Rectal smooth muscle tissue (tissue), 1 donor: ENCODE results near the gene KCNE4.

Source experiments
- H3K27ac ChIP-seq: one replicate; pipeline ENCODE4 v1.7.0; 2013; ENCODE audit warnings: low read depth, low read length, inconsistent platforms
- H3K27me3 ChIP-seq: one replicate; pipeline ENCODE4 v1.7.0; 2013; ENCODE audit warnings: low read length; ENCODE audit not compliant: control insufficient read depth, insufficient read depth
- H3K36me3 ChIP-seq: one replicate; pipeline ENCODE4 v1.7.0; 2013; ENCODE audit warnings: low read length; ENCODE audit not compliant: control insufficient read depth, insufficient read depth
- H3K4me1 ChIP-seq: one replicate; pipeline ENCODE4 v1.7.0; 2013; ENCODE audit warnings: low read length; ENCODE audit not compliant: control insufficient read depth, insufficient read depth
- H3K4me3 ChIP-seq: one replicate; pipeline ENCODE4 v1.7.0; 2013; ENCODE audit warnings: low read length
- H3K9ac ChIP-seq: one replicate; pipeline ENCODE4 v1.7.0; 2013; ENCODE audit warnings: low read length

KCNE4 gene

GRCh38 chr2:223055140-223055539, 3.1 kb downstream of the KCNE4 start:
- Histone ChIP-seq H3K9ac (no peak overlapping the region), H3K4me3 (no peak overlapping the region), H3K27me3 (no peaks in the 10 kb centered on the region), H3K4me1 (peaks cover 26% of the 10 kb centered on the region), H3K27ac (no peak overlapping the region), H3K36me3 (no peaks in the 10 kb centered on the region)

GRCh38 chr2:223055836-223056235, 3.8 kb downstream of the KCNE4 start:
- Histone ChIP-seq H3K27me3 (no peaks in the 10 kb centered on the region), H3K27ac (peak overlapping the region; percentile 66), H3K4me3 (peak overlapping the region; percentile 39), H3K4me1 (peaks cover 20% of the 10 kb centered on the region), H3K9ac (no peak overlapping the region), H3K36me3 (no peaks in the 10 kb centered on the region)

GRCh38 chr2:223056701-223057418, 4.9 kb downstream of the KCNE4 start:
- no peaks in the 10 kb centered on the region for H3K36me3 ChIP-seq
- H3K4me1 ChIP-seq = peaks cover 16% of the 10 kb centered on the region
- H3K4me3 ChIP-seq = no peak overlapping the region
- H3K9ac ChIP-seq = no peak overlapping the region
- H3K27me3 ChIP-seq = no peaks in the 10 kb centered on the region
- peak overlapping the region; percentile 56 for H3K27ac ChIP-seq

GRCh38 chr2:223057569-223057968, 5.6 kb downstream of the KCNE4 start:
- H3K27ac ChIP-seq = peak overlapping the region; percentile 56

GRCh38 chr2:223058952-223059716, 7.1 kb downstream of the KCNE4 start:
- Histone ChIP-seq H3K36me3 (no peaks in the 10 kb centered on the region), H3K4me3 (no peak overlapping the region), H3K9ac (no peak overlapping the region), H3K4me1 (peaks cover 10% of the 10 kb centered on the region), H3K27ac (no peak overlapping the region), H3K27me3 (no peaks in the 10 kb centered on the region)

More at GRCh38 chr2:223057569-223057968, 5.6 kb downstream of the KCNE4 start:
- Histone ChIP-seq H3K36me3 (no peaks in the 10 kb centered on the region), H3K4me1 (peaks cover 16% of the 10 kb centered on the region), H3K9ac (no peak overlapping the region), H3K4me3 (no peak overlapping the region), H3K27me3 (no peaks in the 10 kb centered on the region)

- H3K36me3 ChIP-seq = no peaks in the 10 kb centered on the region
- peaks cover 11% of the 10 kb centered on the region for H3K4me1 ChIP-seq
- H3K27me3 ChIP-seq = no peaks in the 10 kb centered on the region
- H3K27ac ChIP-seq = no peak overlapping the region
- no peak overlapping the region for H3K9ac ChIP-seq
- no peak overlapping the region for H3K4me3 ChIP-seq
Observed at GRCh38 chr2:223060201-223060825, 8.3 kb downstream of the KCNE4 start.

- Histone ChIP-seq H3K9ac (no peak overlapping the region), H3K27ac (no peak overlapping the region), H3K27me3 (no peaks in the 10 kb centered on the region), H3K36me3 (no peaks in the 10 kb centered on the region), H3K4me3 (no peak overlapping the region), H3K4me1 (peaks cover 2% of the 10 kb centered on the region)
Observed at GRCh38 chr2:223062396-223062795, 10.4 kb downstream of the KCNE4 start.

- Histone ChIP-seq H3K27me3 (no peaks in the 10 kb centered on the region), H3K27ac (no peak overlapping the region), H3K9ac (no peak overlapping the region), H3K36me3 (no peaks in the 10 kb centered on the region), H3K4me1 (peaks cover 2% of the 10 kb centered on the region), H3K4me3 (no peak overlapping the region)
Observed at GRCh38 chr2:223065107-223065506, 13.1 kb downstream of the KCNE4 start.

- H3K27me3 ChIP-seq = no peaks in the 10 kb centered on the region
- no peaks in the 10 kb centered on the region for H3K36me3 ChIP-seq
- no peak overlapping the region for H3K4me3 ChIP-seq
- H3K4me1 ChIP-seq = peaks cover 2% of the 10 kb centered on the region
- no peak overlapping the region for H3K27ac ChIP-seq
- no peak overlapping the region for H3K9ac ChIP-seq
Observed at GRCh38 chr2:223066721-223067120, 14.7 kb downstream of the KCNE4 start.

- Histone ChIP-seq H3K27ac (no peak overlapping the region), H3K4me3 (no peak overlapping the region)
Observed at GRCh38 chr2:223068071-223068470, 16.1 kb downstream of the KCNE4 start.

GRCh38 chr2:223069465-223069864, 17.5 kb downstream of the KCNE4 start:
- no peak overlapping the region for H3K9ac ChIP-seq
- no peaks in the 10 kb centered on the region for H3K36me3 ChIP-seq
- no peaks in the 10 kb centered on the region for H3K4me1 ChIP-seq
- H3K4me3 ChIP-seq = no peak overlapping the region
- H3K27me3 ChIP-seq = no peaks in the 10 kb centered on the region
- no peak overlapping the region for H3K27ac ChIP-seq

More at GRCh38 chr2:223068071-223068470, 16.1 kb downstream of the KCNE4 start:
- H3K9ac ChIP-seq = no peak overlapping the region
- no peaks in the 10 kb centered on the region for H3K27me3 ChIP-seq
- no peaks in the 10 kb centered on the region for H3K36me3 ChIP-seq
- H3K4me1 ChIP-seq = peaks cover 2% of the 10 kb centered on the region

GRCh38 chr2:223069988-223070387, 18.0 kb downstream of the KCNE4 start:
- Histone ChIP-seq H3K4me3 (no peak overlapping the region), H3K36me3 (no peaks in the 10 kb centered on the region), H3K4me1 (no peaks in the 10 kb centered on the region), H3K27ac (no peak overlapping the region), H3K27me3 (no peaks in the 10 kb centered on the region), H3K9ac (no peak overlapping the region)
